SW 1271 (cell line): Measurements from ENCODE around the gene SEMA6B.
"Not testable (repeated sequence)": the region's sequence is repeated elsewhere in the genome, so short reads cannot be mapped to it uniquely, and the experiment has no call there.

ENCODE experiments used
- DNase-seq, 2 experiments: peaks; one replicate each; lab custom pipeline; 2025; lab: John Stamatoyannopoulos, UW

SEMA6B gene, protein sequence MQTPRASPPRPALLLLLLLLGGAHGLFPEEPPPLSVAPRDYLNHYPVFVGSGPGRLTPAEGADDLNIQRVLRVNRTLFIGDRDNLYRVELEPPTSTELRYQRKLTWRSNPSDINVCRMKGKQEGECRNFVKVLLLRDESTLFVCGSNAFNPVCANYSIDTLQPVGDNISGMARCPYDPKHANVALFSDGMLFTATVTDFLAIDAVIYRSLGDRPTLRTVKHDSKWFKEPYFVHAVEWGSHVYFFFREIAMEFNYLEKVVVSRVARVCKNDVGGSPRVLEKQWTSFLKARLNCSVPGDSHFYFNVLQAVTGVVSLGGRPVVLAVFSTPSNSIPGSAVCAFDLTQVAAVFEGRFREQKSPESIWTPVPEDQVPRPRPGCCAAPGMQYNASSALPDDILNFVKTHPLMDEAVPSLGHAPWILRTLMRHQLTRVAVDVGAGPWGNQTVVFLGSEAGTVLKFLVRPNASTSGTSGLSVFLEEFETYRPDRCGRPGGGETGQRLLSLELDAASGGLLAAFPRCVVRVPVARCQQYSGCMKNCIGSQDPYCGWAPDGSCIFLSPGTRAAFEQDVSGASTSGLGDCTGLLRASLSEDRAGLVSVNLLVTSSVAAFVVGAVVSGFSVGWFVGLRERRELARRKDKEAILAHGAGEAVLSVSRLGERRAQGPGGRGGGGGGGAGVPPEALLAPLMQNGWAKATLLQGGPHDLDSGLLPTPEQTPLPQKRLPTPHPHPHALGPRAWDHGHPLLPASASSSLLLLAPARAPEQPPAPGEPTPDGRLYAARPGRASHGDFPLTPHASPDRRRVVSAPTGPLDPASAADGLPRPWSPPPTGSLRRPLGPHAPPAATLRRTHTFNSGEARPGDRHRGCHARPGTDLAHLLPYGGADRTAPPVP

DNA sequence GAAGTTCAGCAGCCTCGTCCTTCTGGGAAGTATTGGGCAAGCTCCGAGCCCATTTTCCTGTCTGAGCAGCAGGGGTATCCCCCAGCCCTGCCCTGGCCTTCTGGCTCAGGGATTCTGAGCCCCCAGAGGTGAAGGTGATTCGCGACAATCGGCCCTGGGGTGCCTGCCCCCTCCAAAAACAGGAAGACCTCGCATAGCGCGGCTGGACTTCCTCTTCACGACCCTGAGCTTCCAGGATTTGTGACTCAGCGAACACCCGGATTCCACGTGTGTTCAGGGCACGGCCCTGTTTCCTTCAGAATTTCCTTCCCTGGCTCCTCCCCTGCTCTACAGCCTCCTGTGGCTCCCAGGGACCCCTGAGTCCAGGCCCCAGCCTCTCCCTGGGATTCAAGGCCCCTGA, at the start of gene SEMA6B:
Gene SEMA6B, minus strand, starts transcription at position 116 of the 400 bp plus-strand sequence. CDS start 1,227 bp downstream, outside the sequence.
- DNase-seq, result no peak

DNA sequence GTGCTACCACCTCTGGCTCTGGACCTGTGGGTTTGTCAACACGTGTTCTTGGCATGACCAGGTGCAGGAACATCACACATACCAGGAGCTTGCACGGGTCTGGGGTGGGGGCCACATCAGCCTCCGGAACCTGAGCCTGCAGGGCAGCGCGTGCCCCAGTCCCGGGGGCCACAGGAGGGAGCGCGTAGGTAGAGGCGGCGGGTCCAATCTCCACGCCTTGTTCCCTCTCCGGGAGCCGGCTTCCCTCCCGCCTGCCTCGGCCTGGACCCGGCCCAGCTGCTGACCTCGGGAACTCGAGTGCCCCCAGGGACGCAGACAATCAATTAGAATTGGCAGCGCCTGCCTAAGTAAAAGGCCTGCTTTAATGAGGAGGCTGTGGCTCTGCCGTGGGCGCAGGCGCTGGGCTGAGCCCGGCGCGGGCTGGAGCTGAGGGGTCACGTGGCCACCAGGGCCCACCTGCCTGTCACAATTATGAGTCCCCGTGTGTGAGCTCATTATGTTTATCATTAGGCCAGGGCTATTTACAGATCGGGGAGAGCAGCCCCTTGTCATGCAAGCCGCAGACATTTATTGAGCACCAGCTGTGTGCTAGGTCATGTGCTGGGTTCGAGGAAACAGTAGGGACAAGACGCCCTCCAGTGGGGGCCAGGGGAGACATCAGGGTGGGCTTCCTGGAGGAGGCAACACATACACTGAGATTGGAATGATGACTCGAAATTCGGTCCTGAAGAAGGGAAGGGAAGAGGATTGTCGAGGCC, 47.6 kb upstream of the SEMA6B start:
- no peak for DNase-seq

DNA sequence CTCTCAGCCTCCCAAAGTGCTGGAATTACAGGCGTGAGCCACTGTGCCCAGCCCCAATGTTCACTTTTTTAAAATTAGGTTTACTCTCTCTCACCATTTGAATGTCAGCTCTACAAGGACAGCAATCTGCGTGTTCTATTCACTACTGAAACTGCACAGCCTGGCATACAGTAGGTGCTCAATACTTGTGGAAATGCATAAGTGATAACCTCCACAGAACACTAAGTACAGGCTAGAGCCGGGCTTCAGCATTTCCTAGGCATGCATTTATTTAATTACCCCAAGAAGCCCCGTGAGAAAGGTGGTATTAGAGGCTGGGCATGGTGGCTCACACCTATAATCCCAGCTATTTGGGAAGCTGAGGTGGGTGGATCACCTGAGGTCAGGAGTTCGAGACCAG, 46.7 kb upstream of the SEMA6B start:
- no peak for DNase-seq

DNA sequence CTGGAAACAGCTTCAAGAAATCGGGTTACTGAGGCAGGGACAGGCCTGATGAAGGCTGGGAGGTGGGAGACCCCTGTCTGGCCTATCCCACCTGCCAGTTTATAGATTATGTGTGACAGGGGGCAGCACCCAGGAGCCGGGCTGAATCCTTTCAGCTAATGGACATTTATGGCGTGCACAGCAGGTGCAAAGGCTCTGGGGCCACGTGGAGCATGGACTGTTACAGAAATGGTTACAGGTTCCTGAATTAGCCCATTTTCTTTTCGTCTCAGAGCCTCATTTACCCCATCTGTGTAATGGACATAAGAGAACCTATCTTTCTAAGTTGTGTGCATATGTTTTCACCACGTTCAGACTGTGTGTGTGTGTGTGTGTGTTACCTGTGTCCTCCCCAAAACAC, 45.4 kb upstream of the SEMA6B start:
- DNase-seq, result no peak

DNA sequence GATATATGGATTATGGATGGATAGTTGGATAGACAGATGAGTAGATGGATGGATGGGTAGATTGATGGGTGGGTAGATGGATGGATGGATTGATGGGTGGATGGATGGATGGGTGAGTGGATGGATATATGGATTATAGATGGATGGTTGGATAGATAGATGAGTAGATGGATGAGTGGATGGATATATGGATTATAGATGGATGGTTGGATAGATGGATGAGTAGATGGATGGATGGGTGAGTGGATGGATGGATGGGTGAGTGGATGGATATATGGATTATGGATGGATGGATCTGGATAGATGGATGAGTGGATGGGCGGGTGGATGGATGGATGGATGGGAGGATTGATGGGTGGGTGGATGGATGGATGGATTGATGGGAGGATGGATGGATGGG, 43.4 kb upstream of the SEMA6B start:
- no peak for DNase-seq

DNA sequence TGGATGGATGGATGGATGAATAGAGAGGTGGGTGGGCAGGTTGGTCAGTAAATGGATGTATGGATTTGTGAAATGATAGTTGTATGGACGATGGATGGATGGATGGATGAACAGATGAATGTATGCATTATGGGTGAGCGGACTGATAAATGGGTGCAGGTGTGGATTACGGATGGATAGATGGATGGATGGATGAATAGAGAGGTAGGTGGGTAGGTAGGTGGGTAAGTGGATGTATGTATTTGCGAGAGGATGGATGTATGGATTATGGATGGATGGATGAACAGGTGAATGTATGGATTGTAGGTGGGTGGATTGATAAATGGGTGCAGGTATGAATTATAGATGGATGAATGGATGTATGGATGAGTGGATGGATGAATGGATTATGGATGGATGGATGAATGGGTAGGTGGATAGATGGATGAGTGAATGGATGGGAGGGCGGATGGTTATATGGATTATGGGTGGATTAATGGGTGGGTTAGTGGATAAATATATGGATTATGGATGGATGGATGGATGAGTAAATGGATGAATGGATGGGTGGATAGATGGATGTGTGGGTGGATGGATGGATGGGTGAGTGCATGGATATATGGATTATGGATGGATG, 42.8 kb upstream of the SEMA6B start:
- DNase-seq, result no peak

DNA sequence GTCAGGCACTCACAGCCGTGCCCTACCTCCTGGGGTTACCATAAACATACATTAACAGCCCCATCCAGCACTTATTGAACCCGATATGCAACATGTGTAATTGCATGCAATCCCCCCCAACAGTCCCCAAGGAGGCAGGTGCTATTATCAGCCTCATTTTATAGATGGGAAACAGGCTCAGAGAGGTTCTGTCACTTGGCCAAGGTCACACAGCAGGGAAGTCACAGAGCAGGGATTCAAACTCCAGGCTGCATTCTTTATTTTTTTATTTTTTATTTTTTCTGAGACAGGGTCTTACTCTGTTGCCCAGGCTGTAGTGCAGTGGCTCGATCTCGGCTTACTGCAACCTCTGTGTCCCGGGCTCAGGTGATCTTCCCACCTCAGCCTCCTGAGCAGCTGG, 41.4 kb upstream of the SEMA6B start:
- no peak for DNase-seq

DNA sequence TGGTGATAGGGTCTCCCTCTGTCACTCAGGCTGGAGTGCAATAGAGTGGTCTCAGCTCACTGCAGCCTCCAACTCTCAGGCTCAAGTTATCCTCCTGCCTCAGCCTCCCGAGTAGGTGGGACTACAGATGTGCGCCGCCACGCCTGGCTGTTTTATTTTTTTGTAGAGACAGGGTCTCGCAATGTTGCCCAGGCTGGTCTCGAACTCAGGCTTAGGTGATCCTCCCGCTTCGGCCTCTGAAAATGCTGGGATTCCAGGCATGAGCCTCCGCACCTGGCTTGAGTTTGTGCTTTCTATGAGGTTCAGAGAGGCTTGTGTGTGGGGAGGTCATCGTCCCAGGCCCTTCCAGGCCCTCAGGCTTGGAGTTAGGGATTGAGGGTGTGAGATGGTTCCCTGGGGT, 40.6 kb upstream of the SEMA6B start:
- DNase-seq, result no peak

DNA sequence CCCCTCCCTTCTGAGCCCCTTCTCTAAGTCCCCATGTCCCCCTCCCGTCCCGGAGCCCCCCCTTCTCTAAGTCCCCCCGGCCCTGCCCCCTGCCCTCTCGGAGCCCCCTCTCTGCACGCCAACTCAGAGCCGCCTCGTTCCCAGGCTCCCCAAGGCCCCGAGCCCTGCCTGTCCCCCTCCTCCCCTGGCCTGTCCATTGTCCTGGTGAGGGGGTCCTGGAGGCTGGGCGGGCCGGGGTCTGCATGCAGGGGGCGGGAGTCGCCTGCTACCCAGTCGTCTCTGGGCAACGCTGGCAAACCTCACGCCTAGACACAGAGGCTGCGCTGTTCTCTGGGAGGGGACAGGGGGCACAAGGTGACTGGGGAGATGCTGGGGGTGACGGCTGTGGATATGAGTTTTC, 39.2 kb upstream of the SEMA6B start:
- no peak for DNase-seq

DNA sequence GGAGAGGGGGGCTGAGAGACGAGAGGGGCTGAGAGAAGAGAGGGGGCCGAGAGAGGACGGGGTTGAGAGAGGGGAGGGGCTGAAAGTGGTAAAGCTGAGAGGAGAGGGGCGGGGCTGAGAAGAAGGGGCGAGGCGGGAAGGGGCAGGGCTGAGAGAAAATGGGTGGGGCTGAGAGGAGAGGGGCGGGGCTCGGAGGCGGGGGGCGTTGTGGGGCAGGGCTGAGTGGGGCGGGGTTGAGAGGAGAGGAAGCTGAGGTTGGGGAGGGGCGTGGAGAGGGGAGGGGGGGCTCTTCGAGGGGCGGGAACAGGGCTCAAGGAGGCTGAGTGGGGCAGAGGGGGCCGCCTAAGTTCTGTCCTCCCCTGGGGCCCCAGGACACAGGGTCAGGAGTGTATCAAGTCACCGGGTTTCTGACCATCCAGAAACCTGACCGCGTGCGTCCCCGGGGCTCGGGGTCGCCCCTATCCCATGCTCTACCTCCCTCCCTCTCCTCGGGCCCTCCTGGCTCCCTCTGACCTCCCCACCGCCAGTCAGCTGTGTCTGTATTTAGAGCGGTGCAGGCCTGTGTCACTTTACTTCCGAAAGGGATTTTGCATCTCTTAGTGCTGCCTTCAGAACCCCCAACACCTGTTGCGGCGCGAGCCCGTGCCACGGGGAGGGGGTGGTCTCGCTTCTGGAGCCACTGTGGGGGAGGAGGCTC, 38.6 kb upstream of the SEMA6B start:
- DNase-seq, result peak in 1 of 2 experiments; percentile 47

DNA sequence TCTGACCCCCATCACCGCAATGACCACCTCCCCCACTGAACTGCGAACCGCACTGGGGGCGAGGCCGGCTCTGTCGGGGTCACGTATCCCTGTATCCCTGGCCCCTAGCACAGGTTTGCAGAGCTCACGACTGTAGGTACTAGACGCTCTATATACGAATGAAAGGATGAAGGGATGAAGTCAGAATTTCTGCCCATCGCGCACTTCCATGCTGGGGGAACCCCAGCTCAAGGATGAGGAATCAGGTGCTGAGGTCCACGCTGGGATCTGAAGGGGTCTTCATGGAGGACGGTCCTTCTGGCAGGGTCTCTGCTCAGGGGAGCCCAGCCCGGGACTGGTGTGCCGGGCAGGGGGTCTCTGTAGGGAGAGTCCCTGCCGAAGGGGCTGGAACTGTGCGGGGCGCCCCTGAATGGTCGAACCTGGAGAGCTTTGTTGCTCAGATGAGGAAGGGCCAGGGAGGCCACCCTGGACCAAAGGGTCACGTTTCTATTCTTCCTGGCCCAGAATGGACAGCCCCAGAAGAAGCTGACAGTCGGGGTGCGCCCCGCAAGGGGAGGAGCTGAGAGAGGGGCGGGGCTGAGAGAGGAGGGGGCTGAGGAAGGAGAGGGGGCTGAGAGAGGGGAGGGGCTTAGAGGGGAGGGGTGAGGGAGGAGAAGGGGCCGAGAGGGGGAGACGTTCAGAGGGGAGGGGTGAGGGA, 37.9 kb upstream of the SEMA6B start:
- no peak for DNase-seq

DNA sequence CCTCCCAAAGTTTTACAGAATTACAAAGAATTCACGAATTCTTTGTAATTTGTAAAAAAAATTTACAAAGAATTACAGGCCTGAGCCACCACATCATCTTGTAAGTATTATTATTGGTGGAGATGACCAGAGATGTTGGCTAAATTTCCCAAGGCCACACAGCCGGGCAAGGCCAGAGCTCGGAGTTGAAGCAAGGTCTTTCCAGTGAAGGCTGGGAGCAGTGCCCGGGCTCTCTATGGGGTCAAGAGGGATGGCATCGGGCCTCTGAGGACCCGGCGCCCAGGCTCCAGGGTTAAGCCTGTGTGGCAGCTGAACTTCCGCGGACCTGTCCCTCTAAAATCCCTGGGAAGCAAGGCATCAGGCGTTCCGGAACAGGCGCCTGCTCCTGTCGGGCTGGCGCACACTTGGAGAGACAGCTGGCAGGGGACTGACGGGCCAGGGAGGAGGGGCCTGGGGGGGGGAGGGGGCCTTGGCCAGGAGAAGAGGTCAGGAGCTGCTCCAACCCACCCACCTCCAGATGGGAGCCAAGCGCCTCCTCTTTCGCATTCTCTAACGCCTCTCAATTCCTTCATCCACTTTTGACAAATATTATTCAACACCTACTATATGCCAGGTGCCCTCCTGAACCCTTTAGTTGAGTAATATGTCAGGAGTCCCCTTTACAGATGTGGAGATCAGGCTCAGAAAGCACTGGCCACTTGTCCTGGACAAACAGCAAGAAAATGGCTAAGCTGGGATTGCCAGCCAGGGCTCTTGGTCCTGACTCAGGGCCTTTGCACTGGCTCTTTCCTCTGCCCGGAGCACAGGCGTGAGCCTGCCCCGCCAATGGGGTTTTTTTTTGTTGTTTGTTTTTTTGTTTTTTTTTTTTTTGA, 36.8 kb upstream of the SEMA6B start:
- DNase-seq, result no peak

DNA sequence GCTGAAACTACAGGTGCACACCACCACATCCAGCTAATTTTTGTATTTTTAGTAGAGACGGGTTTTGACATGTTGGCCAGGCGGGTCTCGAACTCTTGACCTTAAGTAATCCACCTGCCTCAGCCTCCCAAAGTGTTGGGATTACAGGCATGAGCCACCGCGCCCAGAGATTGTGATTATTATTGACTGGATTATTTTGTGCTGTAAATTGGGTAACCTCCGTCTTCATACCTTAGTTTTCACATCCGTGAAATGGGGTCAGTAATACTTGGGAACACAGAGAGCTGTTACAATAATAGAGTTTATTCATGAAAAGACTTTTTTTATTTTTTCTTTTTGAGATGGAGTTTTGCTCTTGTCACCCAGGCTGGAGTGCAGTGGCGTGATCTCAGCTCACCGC, 35.7 kb upstream of the SEMA6B start:
- DNase-seq, result not testable (repeated sequence)

DNA sequence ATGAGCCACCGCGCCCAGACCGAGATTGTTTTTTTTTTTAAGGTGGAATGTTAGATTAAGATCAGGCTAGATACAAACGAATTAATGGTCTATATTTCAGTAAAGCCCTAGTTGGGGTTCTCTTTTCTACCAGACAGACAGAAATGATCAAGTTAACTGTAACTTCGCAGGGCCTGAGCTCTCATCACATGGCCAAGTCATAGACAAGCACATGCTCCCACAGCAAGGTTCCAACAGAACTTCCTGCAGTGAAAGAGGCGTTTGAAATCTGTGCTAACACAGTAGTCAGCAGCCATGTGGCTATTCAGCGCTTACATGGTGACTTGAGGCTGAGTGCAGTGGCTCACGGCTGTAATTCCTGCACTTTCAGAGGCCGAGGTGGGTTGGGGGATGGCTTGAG, 34.7 kb upstream of the SEMA6B start:
- no peak for DNase-seq

DNA sequence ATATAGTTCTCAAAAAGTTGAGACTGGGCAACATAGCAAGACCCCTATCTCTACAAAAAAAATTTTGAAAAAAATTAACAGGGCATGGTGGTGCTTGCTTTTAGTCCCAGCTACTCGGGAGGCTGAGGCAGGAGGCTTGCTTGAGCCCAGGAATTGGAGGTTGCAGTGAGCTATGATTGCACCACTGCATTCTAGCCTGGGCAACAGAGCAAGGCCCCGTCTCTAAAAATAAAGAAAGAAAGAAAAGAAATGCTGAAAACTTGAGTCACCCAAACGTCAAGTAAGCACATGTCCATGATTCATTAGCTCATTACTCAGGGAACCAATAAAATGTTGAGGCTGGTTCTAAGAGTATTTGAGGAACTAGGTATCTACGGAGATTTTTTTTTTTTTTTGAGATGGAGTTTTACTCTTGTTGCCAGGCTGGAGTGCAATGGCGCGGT, 33.9 kb upstream of the SEMA6B start:
- DNase-seq, result no peak

DNA sequence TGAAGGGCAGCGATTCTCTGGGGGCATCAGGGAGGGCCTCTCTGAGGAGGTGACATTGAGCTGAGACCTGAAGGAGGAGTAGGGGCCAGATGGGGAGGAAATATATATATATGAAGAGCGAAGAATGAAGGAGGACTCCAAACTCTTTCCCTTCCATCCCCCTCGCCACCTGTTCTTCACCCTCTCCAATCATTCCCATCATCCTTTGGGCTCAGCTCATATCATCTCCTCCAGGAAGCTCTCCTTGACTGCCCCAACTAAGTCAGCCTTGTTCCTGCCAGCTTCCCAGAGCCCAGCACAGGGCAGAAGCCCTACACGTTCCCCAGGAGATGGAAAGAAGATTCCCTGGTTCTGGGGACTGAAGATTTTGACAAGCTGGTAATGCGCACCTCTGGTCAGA, 33.0 kb upstream of the SEMA6B start:
- no peak for DNase-seq

DNA sequence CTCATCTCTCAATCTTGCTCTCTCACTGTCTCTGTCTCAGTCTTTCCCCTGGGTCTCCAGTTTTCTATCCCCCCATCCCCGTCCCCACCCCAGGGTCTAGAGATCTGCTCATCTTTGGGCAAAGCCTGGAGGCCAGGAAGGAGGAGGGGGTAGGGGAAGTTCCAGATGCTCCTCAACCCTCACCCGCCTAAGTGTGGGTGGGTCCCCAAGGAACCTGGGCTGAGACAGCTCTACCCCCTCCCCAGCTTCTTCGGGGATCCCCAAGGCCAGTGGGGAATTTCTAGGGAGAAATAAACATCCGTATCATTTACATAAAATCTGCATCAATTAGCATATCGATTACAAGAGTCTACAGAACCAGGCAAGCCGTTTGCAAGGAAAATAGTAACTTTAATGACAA, 31.8 kb upstream of the SEMA6B start:
- no peak for DNase-seq

DNA sequence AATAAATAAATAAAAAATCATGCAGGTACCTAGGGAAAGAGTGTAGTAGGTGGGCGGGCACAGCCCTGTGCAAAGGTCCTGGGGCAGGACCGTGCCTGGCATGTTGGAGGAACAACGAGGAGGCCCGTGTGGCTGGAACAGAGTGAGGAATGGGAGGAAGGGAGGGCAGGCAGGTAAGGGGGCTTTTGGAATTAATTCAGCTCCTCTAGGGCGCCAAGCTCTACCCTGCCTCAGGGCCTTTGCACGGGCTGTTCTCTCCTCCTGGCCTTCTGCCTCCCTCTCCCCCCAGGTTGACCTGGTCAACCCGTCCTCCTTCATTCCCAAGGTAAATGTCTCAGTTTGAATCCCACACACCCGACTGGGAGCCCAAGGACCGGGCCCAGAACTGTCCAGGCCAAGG, 31.1 kb upstream of the SEMA6B start:
- no peak for DNase-seq

DNA sequence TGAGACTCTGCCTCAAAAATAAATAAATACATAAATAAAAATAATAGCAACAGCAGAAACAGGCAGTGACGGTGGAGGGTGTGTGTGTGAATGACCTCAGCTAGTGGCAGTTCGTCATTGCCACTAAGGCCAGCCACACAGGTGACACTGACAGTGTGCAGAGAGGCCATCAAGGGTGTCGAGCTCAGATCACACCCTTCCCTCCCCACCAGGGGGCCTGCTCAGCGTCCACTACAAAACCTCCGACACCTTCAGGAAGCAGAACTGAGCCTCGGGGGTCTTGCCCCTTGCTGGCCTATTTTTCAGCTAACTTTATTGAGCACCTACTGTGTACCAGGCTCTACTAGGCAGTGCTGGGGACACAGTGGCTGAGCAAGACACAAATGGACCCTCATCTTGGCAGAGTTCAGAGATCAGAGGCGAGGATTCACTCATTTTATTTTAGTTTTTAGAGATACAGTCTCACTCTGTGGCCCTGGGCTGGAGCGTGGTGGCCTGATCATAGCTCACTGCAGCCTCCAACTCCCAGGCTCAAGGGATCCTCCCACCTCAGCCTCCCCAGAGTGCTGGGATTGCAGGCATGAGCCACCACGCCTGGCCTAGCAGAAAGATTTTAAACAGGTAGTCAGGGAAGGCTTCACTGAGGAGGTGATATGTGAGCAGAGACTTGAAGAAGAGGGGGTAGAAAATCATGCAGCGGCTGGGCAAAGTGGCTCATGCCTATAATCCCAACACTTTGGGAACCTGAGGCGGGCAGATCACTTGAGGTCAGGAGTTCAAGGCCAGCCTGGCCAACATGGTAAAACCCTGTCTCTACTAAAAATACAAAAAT, 30.3 kb upstream of the SEMA6B start:
- no peak for DNase-seq
